Endothelial cell of umbilical vein (primary cell): Measurements from ENCODE around the gene FOXP4.

Experiments
- CTCF ChIP-seq, 2 donors: IDR thresholded peaks; 1 replicate in 1 of 2; 2 replicates in 1 of 2; pipeline ENCODE4 v1.5.1; 2011; ENCODE audit warnings: low read length in 2 of 2, mild to moderate bottlenecking in 2 of 2, moderate library complexity in 2 of 2, control low read depth in 1 of 2, inconsistent platforms in 1 of 2, low read depth in 1 of 2; ENCODE audit not compliant: insufficient read depth in 1 of 2; ENCODE audit errors: extremely low read depth in 1 of 2
- JUN ChIP-seq: IDR thresholded peaks from 2 replicates; pipeline ENCODE4 v1.6.1; 2011; ENCODE audit warnings: borderline replicate concordance, low read depth; ENCODE audit not compliant: insufficient read length, insufficient read depth
- MAX ChIP-seq: IDR thresholded peaks from 2 replicates; pipeline ENCODE4 v1.6.1; 2011; ENCODE audit not compliant: insufficient read depth, insufficient read length
- POLR2A ChIP-seq: IDR thresholded peaks from 2 replicates; pipeline ENCODE4 v1.6.1; 2012; ENCODE audit warnings: low read depth, mild to moderate bottlenecking, control low read depth, low read length

- TF ChIP-seq CTCF (IDR thresholded peaks at IDR 0.05; ENCODE audit: extremely low read depth in 1 of 2, insufficient read depth in 1 of 2, low read depth in 1 of 2, low read length in 2 of 2) (no peak), JUN (no peak), MAX (no peak), POLR2A (no peak)
Observed at GRCh38 chr6:41649596-41649995, 103.4 kb downstream of the FOXP4 start.
